Measurements from ENCODE around the gene ACOD1. TPM values are rescaled to one million over a fixed set of nuclear protein-coding genes. Genes with fewer than 3 reads are reported as not detected.

ACOD1 gene
- total and polyA plus RNA-seq, 9 donors: not detected

DNA sequence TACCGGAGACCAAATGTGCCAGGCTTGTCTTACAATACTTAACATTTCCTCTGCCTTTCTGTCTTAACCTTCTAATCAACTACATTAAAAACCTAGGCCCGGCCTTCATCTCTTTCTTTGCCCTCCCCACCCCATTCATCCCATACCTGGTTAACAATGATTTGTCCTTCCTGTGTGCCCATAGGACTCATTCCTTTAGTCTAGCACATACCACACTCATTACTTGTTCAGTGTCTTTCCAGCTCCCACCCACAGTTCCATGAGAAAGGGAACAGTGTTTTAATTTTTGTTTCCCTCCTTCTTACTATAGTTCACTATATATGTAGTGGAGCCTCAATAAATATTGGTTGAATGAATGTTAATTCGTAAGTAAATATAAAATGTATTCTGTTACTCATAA is 46.0 kb downstream of the ACOD1 start:
- Histone ChIP-seq H3K27me3 (no peaks in the 10 kb centered on the region), H3K27ac (no peak overlapping the region), H3K9me3 (no peaks in the 10 kb centered on the region), H3K36me3 (no peaks in the 10 kb centered on the region), H3K4me3 (no peak overlapping the region), H3K4me1 (ENCODE audit: insufficient read depth) (peaks cover 9% of the 10 kb centered on the region)
- 90 to 96% (median 94%) methylated on average over 3 of the region's 3 CpGs for WGBS, 3 donors
- DNase-seq: no peak
- intact Hi-C loops (cut with DNase I): loop anchor here in 1 of 4 donors (5.0 kb wide), 1 partner anchor 33 kb away; the partner anchor contains the start of gene FBXL3
- TF ChIP-seq EP300 (IDR thresholded peaks at IDR 0.05) (no peak), CTCF (IDR thresholded peaks at IDR 0.05) (no peak), POLR2A (IDR thresholded peaks at IDR 0.05) (no peak)

- intact Hi-C loops (cut with DNase I): no loop called here
- no peak for TF ChIP-seq EP300 (IDR thresholded peaks at IDR 0.05)
- no peaks in the 10 kb centered on the region for H3K9me3 ChIP-seq
- WGBS, 3 donors: 2 to 15% (median 5%) methylated on average over 1 of the region's 1 CpG
- H3K4me3 ChIP-seq: no peak overlapping the region
- no peak for DNase-seq
- no peaks in the 10 kb centered on the region for H3K36me3 ChIP-seq
- peaks cover 2% of the 10 kb centered on the region for H3K4me1 ChIP-seq (ENCODE audit: insufficient read depth)
- H3K27me3 ChIP-seq: no peaks in the 10 kb centered on the region
- H3K27ac ChIP-seq: no peak overlapping the region
Measured at GRCh38 chr13:77000475-77000874, 52.2 kb downstream of the ACOD1 start.

- DNase-seq: no peak
- Histone ChIP-seq H3K27me3 (no peaks in the 10 kb centered on the region), H3K4me3 (no peak overlapping the region), H3K27ac (no peak overlapping the region), H3K4me1 (ENCODE audit: insufficient read depth) (peaks cover 2% of the 10 kb centered on the region), H3K36me3 (no peaks in the 10 kb centered on the region), H3K9me3 (no peaks in the 10 kb centered on the region)
- intact Hi-C loops (cut with DNase I): no loop called here
- 63 to 72% (median 64%) methylated on average over 4 of the region's 4 CpGs for WGBS, 3 donors
- TF ChIP-seq POLR2A (IDR thresholded peaks at IDR 0.05): no peak
- TF ChIP-seq EP300 (IDR thresholded peaks at IDR 0.05): no peak
- TF ChIP-seq CTCF (IDR thresholded peaks at IDR 0.05): no peak
Measured at GRCh38 chr13:77001540-77001939, 53.2 kb downstream of the ACOD1 start.

- H3K27ac ChIP-seq: no peak overlapping the region
- DNase-seq: no peak
- H3K27me3 ChIP-seq: no peaks in the 10 kb centered on the region
- no peak overlapping the region for H3K4me3 ChIP-seq
- H3K36me3 ChIP-seq: no peaks in the 10 kb centered on the region
- TF ChIP-seq EP300 (IDR thresholded peaks at IDR 0.05) (no peak), POLR2A (IDR thresholded peaks at IDR 0.05) (no peak), CTCF (IDR thresholded peaks at IDR 0.05) (no peak)
- H3K4me1 ChIP-seq (ENCODE audit: insufficient read depth): peaks cover 2% of the 10 kb centered on the region
- intact Hi-C loops (cut with DNase I): no loop called here
- 27 to 38% (median 28%) methylated on average over 4 of the region's 4 CpGs for WGBS, 3 donors
- no peaks in the 10 kb centered on the region for H3K9me3 ChIP-seq
Measured at GRCh38 chr13:77001963-77002587, 53.8 kb downstream of the ACOD1 start.

DNA sequence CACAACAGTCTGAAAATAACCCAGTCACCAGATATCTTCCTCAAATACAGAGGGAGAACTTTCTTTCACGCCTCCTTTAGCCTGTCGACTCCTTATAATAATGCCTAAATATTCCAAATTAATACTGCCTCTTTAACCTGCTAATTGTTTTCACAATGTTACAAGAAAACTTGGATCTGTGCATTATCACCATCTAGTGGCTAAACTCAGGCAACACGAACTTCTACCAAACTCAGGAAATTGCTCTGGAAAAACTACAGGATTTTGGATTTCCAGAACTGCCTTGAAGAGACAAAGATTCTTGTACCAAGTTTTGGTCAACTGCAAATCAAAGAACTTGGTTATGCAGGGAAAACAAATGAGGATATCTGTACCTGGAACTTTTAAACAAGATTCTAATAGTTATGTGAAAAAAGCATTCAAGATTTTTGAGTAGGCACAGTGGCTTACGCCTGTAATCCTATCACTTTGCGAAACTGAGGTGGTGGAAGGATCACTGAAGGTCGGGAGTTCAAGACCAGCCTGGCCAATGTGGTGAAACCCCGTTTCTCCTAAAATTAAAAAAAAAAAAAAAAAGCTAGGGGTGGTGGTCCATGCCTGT is 54.4 kb downstream of the ACOD1 start:
- no peaks in the 10 kb centered on the region for H3K9me3 ChIP-seq
- no peak overlapping the region for H3K27ac ChIP-seq
- H3K27me3 ChIP-seq: no peaks in the 10 kb centered on the region
- H3K4me3 ChIP-seq: no peak overlapping the region
- WGBS, 3 donors: 47 to 52% (median 49%) methylated on average over 7 of the region's 7 CpGs
- H3K36me3 ChIP-seq: no peaks in the 10 kb centered on the region
- peaks cover 2% of the 10 kb centered on the region for H3K4me1 ChIP-seq (ENCODE audit: insufficient read depth)
- intact Hi-C loops (cut with DNase I): no loop called here
- TF ChIP-seq POLR2A (IDR thresholded peaks at IDR 0.05) (no peak), EP300 (IDR thresholded peaks at IDR 0.05) (no peak), CTCF (IDR thresholded peaks at IDR 0.05) (peak in 1 of 3 donors; percentile 36)
- no peak for DNase-seq
